NCI-H524 (cell line): ENCODE results near the gene MUSTN1.

Source experiments
- DNase-seq, 2 experiments: peaks; one replicate each; lab custom pipeline; 2025; lab: John Stamatoyannopoulos, UW

Gene MUSTN1

GRCh38 chr3:52786330-52787215 is 48.2 kb downstream of the MUSTN1 start:
- no peak for DNase-seq

GRCh38 chr3:52784931-52785590 is 49.8 kb downstream of the MUSTN1 start:
- no peak for DNase-seq

- no peak for DNase-seq
Measured at GRCh38 chr3:52784021-52784621, 50.7 kb downstream of the MUSTN1 start.

GRCh38 chr3:52783211-52783555 is 51.6 kb downstream of the MUSTN1 start:
- DNase-seq = no peak
